Fibroblast of lung (primary cell): Measurements from ENCODE around the gene IER3.
"Not testable (repeated sequence)": the region's sequence is repeated elsewhere in the genome, so short reads cannot be mapped to it uniquely, and the experiment has no call there.

ENCODE experiments used
- CTCF ChIP-seq, 2 donors: IDR thresholded peaks in 1 of 2; conservative IDR thresholded peaks in 1 of 2; 1 replicate in 1 of 2; 2 replicates in 1 of 2; pipeline ENCODE4 v1.5.1; 2011 to 2012; ENCODE audit warnings: low read length in 2 of 2, control low read depth in 1 of 2, inconsistent platforms in 1 of 2, low read depth in 1 of 2, mild to moderate bottlenecking in 1 of 2
- EZH2 ChIP-seq: IDR thresholded peaks from 2 replicates; pipeline ENCODE4 v1.5.1; 2012; ENCODE audit warnings: low read length, control low read depth, mild to moderate bottlenecking; ENCODE audit errors: missing control alignments

- not testable (repeated sequence) for TF ChIP-seq EZH2; CTCF (conservative IDR thresholded peaks at IDR 0.05 in 1 of 2, IDR thresholded peaks at IDR 0.05 in 1 of 2; ENCODE audit: low read depth in 1 of 2, low read length in 2 of 2)
These were observed 12.2 kb upstream of the IER3 start for GRCh38 chr6:30756405-30757003.
